WI38 (cell line): ENCODE results near the gene EWSR1.
"Not testable (repeated sequence)": the region's sequence is repeated elsewhere in the genome, so short reads cannot be mapped to it uniquely, and the experiment has no call there.

ENCODE experiments used
- H3K4me3 ChIP-seq: 2 replicates; pipeline ENCODE4 v1.5.1; 2011; ENCODE audit warnings: low read depth, mild to moderate bottlenecking, control low read depth, low read length
- CTCF ChIP-seq: IDR thresholded peaks from 2 replicates; pipeline ENCODE4 v1.5.1; 2012; ENCODE audit warnings: low read depth, mild to moderate bottlenecking, control low read depth, low read length

The EWSR1 gene

GRCh38 chr22:29342577-29343312, 74.7 kb downstream of the EWSR1 start:
- no peak overlapping the region for H3K4me3 ChIP-seq
- TF ChIP-seq CTCF, result no peak

GRCh38 chr22:29343313-29343805, 75.3 kb downstream of the EWSR1 start:
- no peak for TF ChIP-seq CTCF
- no peak overlapping the region for H3K4me3 ChIP-seq

GRCh38 chr22:29344137-29344536, 76.1 kb downstream of the EWSR1 start:
- TF ChIP-seq CTCF, result no peak
- no peak overlapping the region for H3K4me3 ChIP-seq

GRCh38 chr22:29344889-29345288, 76.8 kb downstream of the EWSR1 start:
- H3K4me3 ChIP-seq, result not testable (repeated sequence)

GRCh38 chr22:29345932-29346331, 77.9 kb downstream of the EWSR1 start:
- no peak for TF ChIP-seq CTCF
- no peak overlapping the region for H3K4me3 ChIP-seq

GRCh38 chr22:29346659-29347058, 78.6 kb downstream of the EWSR1 start:
- no peak overlapping the region for H3K4me3 ChIP-seq
- TF ChIP-seq CTCF, result no peak

- H3K4me3 ChIP-seq, result no peak overlapping the region
- no peak for TF ChIP-seq CTCF
These were observed 80.0 kb downstream of the EWSR1 start for GRCh38 chr22:29348041-29348440.

- H3K4me3 ChIP-seq, result no peak overlapping the region
- no peak for TF ChIP-seq CTCF
These were observed 80.9 kb downstream of the EWSR1 start for GRCh38 chr22:29348956-29349355.
